ENCODE measurements around the gene EIF4E3.

The EIF4E3 gene

GRCh38 chr3:71690341-71690841 lies 34.8 kb downstream of the EIF4E3 start:
- Histone ChIP-seq H3K9me3 (ENCODE audit: control insufficient read depth, low read length) (no peaks in the 10 kb centered on the region), H3K4me3 (ENCODE audit: extremely low read depth, insufficient read depth, low read length, poor library complexity, severe bottlenecking) (no peak overlapping the region), H3K27ac (ENCODE audit: low read depth, low read length, severe bottlenecking) (peak overlapping the region; percentile 67), H3K4me1 (ENCODE audit: control insufficient read depth, insufficient read depth, low read length, poor library complexity, severe bottlenecking) (peaks cover 56% of the 10 kb centered on the region), H3K36me3 (ENCODE audit: control insufficient read depth, insufficient read depth, low read length) (no peaks in the 10 kb centered on the region)
- 24 to 25% methylated on average over 4 of the region's 4 CpGs for WGBS, 2 experiments (ENCODE audit: insufficient coverage in 2 of 2)

- Histone ChIP-seq H3K27ac (ENCODE audit: low read depth, low read length, severe bottlenecking) (no peak overlapping the region), H3K9me3 (ENCODE audit: control insufficient read depth, low read length) (no peaks in the 10 kb centered on the region), H3K36me3 (ENCODE audit: control insufficient read depth, insufficient read depth, low read length) (no peaks in the 10 kb centered on the region), H3K4me3 (ENCODE audit: extremely low read depth, insufficient read depth, low read length, poor library complexity, severe bottlenecking) (no peak overlapping the region), H3K4me1 (ENCODE audit: control insufficient read depth, insufficient read depth, low read length, poor library complexity, severe bottlenecking) (peaks cover 58% of the 10 kb centered on the region)
- 63% methylated on average over 1 of the region's 3 CpGs; no CpG with 5 or more reads in 1 of the 2 experiments for WGBS, 2 experiments (ENCODE audit: insufficient coverage in 2 of 2)
Measured at GRCh38 chr3:71689291-71689690, 35.9 kb downstream of the EIF4E3 start.

GRCh38 chr3:71688121-71688520 lies 37.1 kb downstream of the EIF4E3 start:
- Histone ChIP-seq H3K4me1 (ENCODE audit: control insufficient read depth, insufficient read depth, low read length, poor library complexity, severe bottlenecking) (peaks cover 66% of the 10 kb centered on the region), H3K27ac (ENCODE audit: low read depth, low read length, severe bottlenecking) (peak overlapping the region; percentile 57), H3K9me3 (ENCODE audit: control insufficient read depth, low read length) (no peaks in the 10 kb centered on the region), H3K4me3 (ENCODE audit: extremely low read depth, insufficient read depth, low read length, poor library complexity, severe bottlenecking) (no peak overlapping the region), H3K36me3 (ENCODE audit: control insufficient read depth, insufficient read depth, low read length) (no peaks in the 10 kb centered on the region)
- 86% methylated on average over 1 of the region's 1 CpG; no CpG with 5 or more reads in 1 of the 2 experiments for WGBS, 2 experiments (ENCODE audit: insufficient coverage in 2 of 2)

- H3K36me3 ChIP-seq (ENCODE audit: control insufficient read depth, insufficient read depth, low read length): no peaks in the 10 kb centered on the region
- 91 to 95% methylated on average over 3 to 5 of the region's 7 CpGs for WGBS, 2 experiments (ENCODE audit: insufficient coverage in 2 of 2)
- H3K9me3 ChIP-seq (ENCODE audit: control insufficient read depth, low read length): no peaks in the 10 kb centered on the region
- H3K4me3 ChIP-seq (ENCODE audit: extremely low read depth, insufficient read depth, low read length, poor library complexity, severe bottlenecking): no peak overlapping the region
- H3K4me1 ChIP-seq (ENCODE audit: control insufficient read depth, insufficient read depth, low read length, poor library complexity, severe bottlenecking): peaks cover 65% of the 10 kb centered on the region
- H3K27ac ChIP-seq (ENCODE audit: low read depth, low read length, severe bottlenecking): no peak overlapping the region
Measured at GRCh38 chr3:71685686-71686085, 39.5 kb downstream of the EIF4E3 start.

GRCh38 chr3:71684757-71685386 lies 40.3 kb downstream of the EIF4E3 start:
- no peak overlapping the region for H3K4me3 ChIP-seq (ENCODE audit: extremely low read depth, insufficient read depth, low read length, poor library complexity, severe bottlenecking)
- 27 to 56% methylated on average over 2 to 3 of the region's 6 CpGs for WGBS, 2 experiments (ENCODE audit: insufficient coverage in 2 of 2)
- H3K36me3 ChIP-seq (ENCODE audit: control insufficient read depth, insufficient read depth, low read length): no peaks in the 10 kb centered on the region
- H3K27ac ChIP-seq (ENCODE audit: low read depth, low read length, severe bottlenecking): peak overlapping the region; percentile 50
- peaks cover 62% of the 10 kb centered on the region for H3K4me1 ChIP-seq (ENCODE audit: control insufficient read depth, insufficient read depth, low read length, poor library complexity, severe bottlenecking)
- H3K9me3 ChIP-seq (ENCODE audit: control insufficient read depth, low read length): no peaks in the 10 kb centered on the region

GRCh38 chr3:71684046-71684756 lies 41.0 kb downstream of the EIF4E3 start:
- Histone ChIP-seq H3K4me3 (ENCODE audit: extremely low read depth, insufficient read depth, low read length, poor library complexity, severe bottlenecking) (no peak overlapping the region), H3K27ac (ENCODE audit: low read depth, low read length, severe bottlenecking) (peak overlapping the region; percentile 50), H3K9me3 (ENCODE audit: control insufficient read depth, low read length) (no peaks in the 10 kb centered on the region), H3K4me1 (ENCODE audit: control insufficient read depth, insufficient read depth, low read length, poor library complexity, severe bottlenecking) (peaks cover 57% of the 10 kb centered on the region), H3K36me3 (ENCODE audit: control insufficient read depth, insufficient read depth, low read length) (no peaks in the 10 kb centered on the region)
- WGBS, 2 experiments (ENCODE audit: insufficient coverage in 2 of 2): 80 to 84% methylated on average over 1 to 4 of the region's 7 CpGs

- Histone ChIP-seq H3K36me3 (ENCODE audit: control insufficient read depth, insufficient read depth, low read length) (no peaks in the 10 kb centered on the region), H3K4me3 (ENCODE audit: extremely low read depth, insufficient read depth, low read length, poor library complexity, severe bottlenecking) (no peak overlapping the region), H3K4me1 (ENCODE audit: control insufficient read depth, insufficient read depth, low read length, poor library complexity, severe bottlenecking) (peaks cover 37% of the 10 kb centered on the region), H3K27ac (ENCODE audit: low read depth, low read length, severe bottlenecking) (no peak overlapping the region), H3K9me3 (ENCODE audit: control insufficient read depth, low read length) (no peaks in the 10 kb centered on the region)
- 0 to 62% methylated on average over 3 to 4 of the region's 7 CpGs for WGBS, 2 experiments (ENCODE audit: insufficient coverage in 2 of 2)
Measured at GRCh38 chr3:71681224-71681668, 44.0 kb downstream of the EIF4E3 start.

GRCh38 chr3:71680603-71681002 lies 44.6 kb downstream of the EIF4E3 start:
- no peaks in the 10 kb centered on the region for H3K9me3 ChIP-seq (ENCODE audit: control insufficient read depth, low read length)
- H3K36me3 ChIP-seq (ENCODE audit: control insufficient read depth, insufficient read depth, low read length): no peaks in the 10 kb centered on the region
- H3K4me3 ChIP-seq (ENCODE audit: extremely low read depth, insufficient read depth, low read length, poor library complexity, severe bottlenecking): no peak overlapping the region
- peaks cover 36% of the 10 kb centered on the region for H3K4me1 ChIP-seq (ENCODE audit: control insufficient read depth, insufficient read depth, low read length, poor library complexity, severe bottlenecking)
- H3K27ac ChIP-seq (ENCODE audit: low read depth, low read length, severe bottlenecking): no peak overlapping the region
- 67 to 89% methylated on average over 1 of the region's 1 CpG for WGBS, 2 experiments (ENCODE audit: insufficient coverage in 2 of 2)

GRCh38 chr3:71676931-71677330 lies 48.3 kb downstream of the EIF4E3 start:
- H3K9me3 ChIP-seq (ENCODE audit: control insufficient read depth, low read length): no peaks in the 10 kb centered on the region
- H3K36me3 ChIP-seq (ENCODE audit: control insufficient read depth, insufficient read depth, low read length): no peaks in the 10 kb centered on the region
- 60 to 100% methylated on average over 1 of the region's 2 CpGs for WGBS, 2 experiments (ENCODE audit: insufficient coverage in 2 of 2)
- H3K4me3 ChIP-seq (ENCODE audit: extremely low read depth, insufficient read depth, low read length, poor library complexity, severe bottlenecking): no peak overlapping the region
- H3K27ac ChIP-seq (ENCODE audit: low read depth, low read length, severe bottlenecking): no peak overlapping the region
- peaks cover 11% of the 10 kb centered on the region for H3K4me1 ChIP-seq (ENCODE audit: control insufficient read depth, insufficient read depth, low read length, poor library complexity, severe bottlenecking)

GRCh38 chr3:71673486-71673885 lies 51.7 kb downstream of the EIF4E3 start:
- Histone ChIP-seq H3K36me3 (ENCODE audit: control insufficient read depth, insufficient read depth, low read length) (no peaks in the 10 kb centered on the region), H3K9me3 (ENCODE audit: control insufficient read depth, low read length) (no peaks in the 10 kb centered on the region), H3K27ac (ENCODE audit: low read depth, low read length, severe bottlenecking) (no peak overlapping the region), H3K4me3 (ENCODE audit: extremely low read depth, insufficient read depth, low read length, poor library complexity, severe bottlenecking) (no peak overlapping the region), H3K4me1 (ENCODE audit: control insufficient read depth, insufficient read depth, low read length, poor library complexity, severe bottlenecking) (peaks cover 7% of the 10 kb centered on the region)
- 100% methylated on average over 1 of the region's 1 CpG; no CpG with 5 or more reads in 1 of the 2 experiments for WGBS, 2 experiments (ENCODE audit: insufficient coverage in 2 of 2)

GRCh38 chr3:71672807-71673206 lies 52.4 kb downstream of the EIF4E3 start:
- Histone ChIP-seq H3K4me3 (ENCODE audit: extremely low read depth, insufficient read depth, low read length, poor library complexity, severe bottlenecking) (no peak overlapping the region), H3K36me3 (ENCODE audit: control insufficient read depth, insufficient read depth, low read length) (no peaks in the 10 kb centered on the region), H3K27ac (ENCODE audit: low read depth, low read length, severe bottlenecking) (no peak overlapping the region), H3K9me3 (ENCODE audit: control insufficient read depth, low read length) (no peaks in the 10 kb centered on the region), H3K4me1 (ENCODE audit: control insufficient read depth, insufficient read depth, low read length, poor library complexity, severe bottlenecking) (peaks cover 7% of the 10 kb centered on the region)
- WGBS, 2 experiments (ENCODE audit: insufficient coverage in 2 of 2): 66 to 76% methylated on average over 3 to 4 of the region's 6 CpGs

Measured in mesodermal cell (in vitro differentiated cells).